GM19035 (cell line): Measurements from ENCODE around the gene CYTH1.
A peak's percentile ranks its signal among the peaks of the same experiment; 100 is the strongest.
"Not testable (repeated sequence)": the region's sequence is repeated elsewhere in the genome, so short reads cannot be mapped to it uniquely, and the experiment has no call there.

Experiments
- ATAC-seq: cut with Tn5 transposase; IDR thresholded peaks from one replicate; pipeline ENCODE4 v1.9.1; 2021; ENCODE audit not compliant: unreplicated experiment

Gene CYTH1

DNA sequence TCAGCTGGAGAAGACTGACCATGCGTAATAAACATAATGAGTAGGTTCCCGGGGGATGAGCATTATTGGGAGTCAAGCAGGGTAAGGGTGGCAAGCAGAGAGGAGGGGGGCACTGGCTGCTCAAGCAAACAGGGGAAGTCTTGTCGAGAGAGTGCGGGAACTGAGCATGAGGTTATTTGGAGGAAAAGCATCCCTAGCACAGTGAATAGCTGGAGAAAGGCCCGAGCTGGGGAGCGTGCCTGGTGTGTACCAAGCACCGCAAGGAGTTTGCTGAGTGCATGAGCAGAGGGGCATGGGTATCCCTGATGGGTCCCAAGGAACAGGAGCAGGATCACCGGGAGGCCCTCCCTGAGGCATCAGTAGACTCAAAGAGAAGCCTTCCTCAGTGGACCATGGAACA is 17.2 kb downstream of the CYTH1 start:
- ATAC-seq = no peak

- ATAC-seq = no peak
Observed at GRCh38 chr17:78763561-78763960, 18.5 kb downstream of the CYTH1 start.

GRCh38 chr17:78761789-78762406 is 20.2 kb downstream of the CYTH1 start:
- ATAC-seq = no peak

DNA sequence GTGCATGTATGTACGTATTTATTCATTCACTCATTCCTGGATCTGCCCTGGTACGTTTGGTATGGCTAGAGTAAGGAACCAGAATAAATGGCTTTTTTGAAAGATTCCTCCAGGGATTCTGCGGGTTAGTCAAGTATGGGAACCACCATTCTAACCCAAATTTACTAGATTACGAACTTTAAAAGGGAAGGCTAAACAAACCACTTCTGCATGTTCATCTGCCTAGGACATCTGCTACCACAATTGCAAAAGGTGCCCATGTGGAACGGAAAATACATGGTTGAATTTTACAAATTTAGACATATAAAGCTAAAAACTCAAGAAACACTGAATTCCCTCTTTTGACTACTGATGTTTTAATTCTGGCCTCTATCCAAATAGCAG is 22.1 kb downstream of the CYTH1 start:
- no peak for ATAC-seq

DNA sequence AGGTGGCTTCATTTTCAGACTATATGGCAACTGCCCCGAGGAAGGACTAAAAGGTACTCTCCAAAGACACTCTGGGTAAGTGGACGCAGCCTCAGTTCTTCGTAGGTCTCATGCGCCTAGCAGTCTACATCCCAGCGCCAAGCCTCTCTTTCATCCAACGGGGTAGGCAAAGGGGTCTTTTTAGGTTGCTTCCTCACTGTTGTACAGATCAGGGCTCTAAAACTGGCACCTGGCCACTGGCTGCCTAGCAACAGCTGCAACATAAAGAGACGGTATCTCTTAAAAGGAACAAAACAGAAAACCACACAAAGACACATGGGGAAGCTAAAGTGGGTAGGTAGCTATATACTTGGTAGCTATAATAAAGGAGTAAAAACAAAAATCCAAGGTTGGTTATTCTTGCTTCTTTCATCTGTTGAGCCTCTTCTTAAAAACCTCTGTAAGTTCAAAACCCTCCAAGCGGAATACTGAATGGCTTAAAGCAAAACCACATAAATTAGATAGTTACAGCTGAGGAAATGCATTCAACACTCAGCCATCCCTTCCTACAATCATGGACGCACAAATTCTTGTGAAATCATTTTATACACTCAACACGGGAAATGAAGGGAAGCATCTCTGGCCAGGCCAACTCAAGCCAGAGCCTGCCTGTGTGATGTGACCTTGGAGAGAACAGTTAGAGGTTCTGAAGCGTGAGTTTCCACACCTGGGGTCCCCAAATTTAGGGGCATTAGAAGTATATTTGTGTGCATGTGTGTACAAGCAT is 22.7 kb downstream of the CYTH1 start:
- ATAC-seq = no peak

- ATAC-seq = no peak
Observed at GRCh38 chr17:78753316-78754250, 28.5 kb downstream of the CYTH1 start.

DNA sequence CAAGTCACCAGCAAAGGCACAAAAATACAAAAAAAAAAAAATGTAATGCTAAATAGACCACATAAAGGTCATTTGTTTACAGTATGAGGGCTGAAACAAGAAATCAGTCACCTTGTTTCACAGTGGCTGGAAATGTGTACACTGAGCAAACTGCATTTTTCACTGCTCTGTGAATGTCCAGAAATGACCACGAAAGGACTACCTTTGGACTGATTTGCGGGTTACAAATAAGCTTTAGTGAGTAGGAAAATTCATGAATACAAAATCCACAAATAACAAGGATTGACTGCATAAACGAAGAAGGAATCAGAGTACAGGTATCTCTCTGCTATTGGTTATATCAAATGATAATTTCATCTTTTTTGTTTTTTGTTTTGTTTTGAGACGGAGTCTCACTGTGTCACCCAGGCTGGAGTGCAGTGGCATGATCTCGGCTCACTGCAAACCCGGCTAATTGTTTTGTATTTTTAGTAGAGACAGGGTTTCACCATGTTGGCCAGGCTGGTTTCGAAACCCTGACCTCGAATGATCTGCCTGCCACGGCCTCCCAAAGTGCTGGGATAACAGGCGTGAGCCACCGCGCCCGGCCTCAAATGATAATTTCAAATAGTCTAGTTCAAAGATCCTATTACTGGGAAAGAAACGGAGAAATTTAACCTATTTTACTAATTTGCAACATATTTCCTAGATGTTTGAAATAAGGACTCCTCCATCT is 30.5 kb downstream of the CYTH1 start:
- ATAC-seq = no peak

GRCh38 chr17:78751000-78751399 is 31.1 kb downstream of the CYTH1 start:
- ATAC-seq = not testable (repeated sequence)

GRCh38 chr17:78748730-78749317 is 33.2 kb downstream of the CYTH1 start:
- ATAC-seq = no peak

DNA sequence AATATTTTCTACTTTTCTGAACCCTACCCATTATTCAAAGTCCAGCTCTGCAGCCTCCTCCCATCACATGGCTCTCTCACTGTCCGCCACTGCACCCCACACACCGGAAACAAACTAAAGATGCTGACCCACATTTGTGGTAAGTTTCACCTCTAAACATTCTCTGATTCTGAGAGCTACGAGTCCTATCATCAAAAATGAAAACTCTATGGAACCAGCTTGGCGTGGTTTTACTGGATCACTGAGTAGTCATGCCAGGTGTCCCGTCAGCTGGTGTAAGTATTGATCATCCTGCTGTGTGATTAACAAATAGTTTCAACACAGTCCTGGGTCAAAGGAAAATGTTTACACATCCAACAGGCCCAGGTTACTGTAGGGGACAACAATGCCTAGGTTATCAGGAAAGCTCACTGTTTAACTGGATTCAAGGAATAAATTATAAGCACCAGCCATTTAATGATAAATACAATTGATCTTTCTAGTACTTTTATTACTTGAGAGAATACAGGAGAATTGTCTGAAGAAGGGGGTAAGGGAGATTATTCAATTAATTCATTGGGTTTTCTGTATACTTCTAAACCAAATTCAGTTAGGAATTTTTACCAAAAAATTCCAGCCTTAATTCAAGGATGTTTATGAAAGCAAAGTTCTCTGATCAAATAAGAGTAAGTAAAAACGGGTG is 33.9 kb downstream of the CYTH1 start:
- ATAC-seq = peak; percentile 48

DNA sequence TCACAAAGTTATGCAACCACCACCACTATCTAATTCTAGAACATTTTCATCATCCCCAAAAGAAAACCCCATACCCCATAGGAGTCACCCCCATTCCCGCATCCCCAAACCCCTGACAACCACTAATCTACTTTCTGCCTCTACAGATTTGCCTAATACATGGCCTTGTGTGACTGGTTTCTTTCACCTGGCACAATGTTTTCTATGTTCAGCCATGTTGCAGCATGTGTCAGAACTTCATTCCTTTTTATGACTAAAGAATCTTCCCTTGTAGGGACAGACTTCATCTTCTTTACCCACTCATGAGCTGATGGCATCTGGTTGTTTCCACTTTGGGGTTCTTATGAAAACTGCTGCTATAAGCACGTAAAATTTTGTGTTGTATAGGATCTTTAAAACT is 34.6 kb downstream of the CYTH1 start:
- ATAC-seq = no peak

GRCh38 chr17:78746949-78747269 is 35.2 kb downstream of the CYTH1 start:
- no peak for ATAC-seq

DNA sequence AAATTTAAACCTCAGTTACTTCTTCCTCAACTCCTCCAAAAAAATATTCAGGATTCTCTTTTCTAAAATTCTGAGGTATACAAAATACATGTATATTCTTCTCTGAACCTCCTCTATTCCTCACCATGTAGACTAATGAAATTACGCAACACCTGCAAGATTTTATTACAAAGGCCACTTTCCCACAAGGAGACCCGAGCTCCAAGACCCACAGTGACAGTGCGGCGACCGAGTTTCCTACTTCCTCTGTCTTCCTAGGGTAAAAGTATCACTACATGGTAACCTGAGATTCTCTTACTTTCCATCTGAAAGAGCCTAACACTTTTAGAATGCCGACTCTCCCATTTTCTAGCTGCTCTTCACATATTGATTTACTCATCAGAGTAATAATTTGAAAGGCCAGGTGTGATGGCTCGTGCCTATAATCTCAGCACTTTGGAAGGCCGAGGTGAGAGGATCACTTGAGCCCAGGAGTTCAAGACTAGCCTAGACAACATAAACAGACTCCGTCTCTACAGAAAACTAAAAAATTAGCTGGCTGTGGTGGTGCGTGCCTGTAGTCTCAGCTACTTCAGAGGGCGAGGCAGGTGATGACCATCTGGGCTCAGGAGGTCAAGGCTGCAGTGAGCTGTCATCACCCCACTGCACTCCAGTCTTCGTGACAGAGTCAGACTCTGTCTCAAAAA is 35.7 kb downstream of the CYTH1 start:
- ATAC-seq = no peak

GRCh38 chr17:78745407-78746088 is 36.5 kb downstream of the CYTH1 start:
- no peak for ATAC-seq

- ATAC-seq = no peak
Observed at GRCh38 chr17:78742901-78743300, 39.2 kb downstream of the CYTH1 start.

DNA sequence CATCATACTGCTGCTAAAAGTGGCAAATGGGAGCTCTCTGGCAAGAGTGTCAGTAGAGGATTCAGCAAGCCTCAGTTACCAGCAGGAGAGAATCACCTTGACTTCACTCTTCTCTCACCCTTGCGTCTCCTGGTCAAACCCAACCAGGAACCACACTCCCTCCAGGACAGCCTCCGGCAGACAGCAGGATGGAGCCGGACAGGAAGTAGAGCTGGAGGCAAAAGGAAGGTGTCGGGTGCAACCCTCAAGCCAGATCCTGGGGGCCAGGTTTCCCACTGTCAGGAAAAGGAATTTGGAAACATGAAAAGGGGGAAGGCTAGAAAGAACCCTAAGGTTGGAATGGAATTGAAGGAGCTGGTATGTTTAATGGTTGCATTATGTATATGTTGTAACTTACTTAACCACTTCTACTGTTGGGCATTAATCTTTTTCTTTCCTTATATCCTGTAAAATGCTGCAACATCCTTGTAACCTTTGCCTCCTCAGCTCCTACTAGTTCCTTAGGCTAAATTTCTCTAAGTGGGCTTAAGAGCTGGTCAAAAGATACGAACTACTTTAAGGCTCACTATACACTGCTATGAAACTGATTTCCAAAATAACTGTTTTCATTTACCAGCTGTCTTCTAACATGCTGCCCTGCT is 40.3 kb downstream of the CYTH1 start:
- ATAC-seq = no peak

DNA sequence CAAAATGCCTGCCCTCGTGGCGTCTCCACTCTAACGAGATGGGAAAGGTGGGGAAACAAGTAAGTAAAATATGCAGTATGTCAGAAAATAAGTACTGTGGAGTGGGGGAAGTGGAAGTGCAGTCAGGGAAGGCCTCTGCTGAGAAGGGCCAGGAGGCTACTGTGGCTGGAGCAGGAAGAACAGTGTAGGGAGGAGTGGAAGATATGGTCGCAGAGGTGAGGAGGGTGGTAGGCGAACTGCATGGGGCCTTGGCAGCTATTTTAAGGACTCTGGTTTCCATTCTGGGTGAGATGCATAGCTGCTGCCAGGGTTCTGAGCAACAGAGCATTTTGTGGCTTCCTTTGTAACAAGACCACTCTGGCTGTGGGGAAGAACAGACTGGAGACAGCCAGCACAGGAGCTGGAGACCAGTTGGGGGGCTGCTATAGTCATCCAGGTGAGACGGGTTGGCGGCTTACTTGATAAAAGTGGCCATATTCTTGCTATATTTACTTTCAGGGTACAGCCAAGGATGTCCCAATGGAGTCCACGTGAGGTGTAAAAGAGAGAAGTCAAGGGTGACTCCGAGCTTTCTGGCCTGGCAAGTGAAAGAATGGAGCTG is 42.6 kb downstream of the CYTH1 start:
- no peak for ATAC-seq

GRCh38 chr17:78738698-78739097 is 43.4 kb downstream of the CYTH1 start:
- no peak for ATAC-seq
